HG02840 (cell line): ENCODE data around the gene SLC27A1.
"Not testable (repeated sequence)": the region's sequence is repeated elsewhere in the genome, so short reads cannot be mapped to it uniquely, and the experiment has no call there.

ENCODE experiments used
- ATAC-seq: cut with Tn5 transposase; IDR thresholded peaks from one replicate; pipeline ENCODE4 v1.9.1; 2021; ENCODE audit warnings: mild to moderate bottlenecking, moderate library complexity, moderate number of reproducible peaks; ENCODE audit not compliant: unreplicated experiment, low FRiP score

Gene SLC27A1

DNA sequence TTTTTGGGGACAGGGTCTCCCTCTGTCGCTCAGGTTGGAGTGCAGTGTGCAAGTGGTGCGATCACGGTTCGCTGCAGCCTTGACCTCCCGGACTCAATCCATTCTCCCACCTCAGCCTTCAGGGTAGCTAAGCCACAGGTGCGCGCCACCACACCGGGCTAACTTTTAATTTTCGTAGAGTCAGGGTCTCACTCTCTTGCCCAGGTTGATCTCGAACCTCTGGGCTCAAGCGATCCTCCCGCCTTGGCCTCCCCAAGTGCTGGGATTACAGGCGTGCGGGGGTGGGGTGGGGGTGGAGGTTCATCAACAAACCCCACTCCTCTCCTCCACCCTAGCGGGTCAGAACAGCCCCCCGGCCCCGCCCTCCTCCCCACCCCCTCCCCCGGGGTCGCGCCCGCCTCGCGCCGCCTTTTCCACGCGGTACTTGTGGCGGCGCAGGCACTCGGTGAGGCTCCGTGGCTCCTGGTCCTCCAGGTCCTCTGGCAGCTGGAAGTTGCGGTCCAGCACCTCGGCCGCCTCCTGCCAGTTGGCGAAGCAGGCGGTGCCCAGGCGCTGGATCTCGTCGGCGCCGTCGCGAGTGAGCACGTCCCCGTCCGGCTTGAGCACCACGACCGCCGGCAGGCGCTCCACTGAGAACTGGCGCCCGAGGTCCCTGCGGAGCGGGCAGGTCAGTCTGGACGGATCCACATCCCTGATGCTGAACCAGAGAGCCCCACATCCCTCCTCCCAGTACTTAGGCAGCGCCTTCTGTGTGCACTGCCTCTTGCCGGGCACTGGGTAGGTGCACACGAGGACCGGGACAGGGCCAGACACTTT is 14.8 kb upstream of the SLC27A1 start:
- ATAC-seq = no peak

DNA sequence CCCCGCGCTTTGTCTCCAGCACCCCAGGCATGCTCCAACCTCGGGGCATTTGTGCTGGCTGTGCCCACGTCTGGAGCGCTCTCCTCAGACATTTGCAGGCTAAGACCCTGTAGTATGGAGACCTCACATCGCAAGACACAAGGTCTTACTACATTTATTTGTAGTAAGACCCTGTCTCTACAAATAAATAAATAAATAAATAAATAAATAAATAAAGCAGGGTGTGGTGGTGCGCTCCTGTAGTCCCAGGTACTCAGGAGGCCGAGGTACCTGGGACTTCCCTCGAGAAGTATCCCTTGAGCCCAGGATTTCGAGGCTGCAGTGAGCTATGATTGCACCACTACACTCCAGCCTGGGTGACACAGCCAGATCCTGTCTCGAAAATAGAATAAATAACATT is 14.2 kb upstream of the SLC27A1 start:
- ATAC-seq = no peak

DNA sequence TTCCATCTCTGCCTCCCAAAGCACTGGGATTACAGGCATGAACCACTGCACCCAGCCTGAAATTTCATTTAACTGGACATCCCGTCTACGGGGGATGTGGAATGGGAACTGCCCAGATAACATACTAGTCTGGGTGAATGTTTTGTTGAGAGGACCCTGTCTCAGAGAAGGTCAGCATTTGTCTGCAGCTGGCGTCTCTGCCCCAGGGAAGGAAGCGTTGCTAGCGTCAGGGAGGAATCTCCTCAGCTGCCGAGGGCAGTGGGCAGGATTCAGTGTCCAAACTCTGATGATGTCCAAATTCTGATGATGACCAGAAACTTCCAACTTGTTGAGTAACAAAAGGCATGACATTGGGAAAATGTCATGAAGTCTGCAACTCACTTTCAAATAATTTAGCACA is 12.7 kb upstream of the SLC27A1 start:
- no peak for ATAC-seq

DNA sequence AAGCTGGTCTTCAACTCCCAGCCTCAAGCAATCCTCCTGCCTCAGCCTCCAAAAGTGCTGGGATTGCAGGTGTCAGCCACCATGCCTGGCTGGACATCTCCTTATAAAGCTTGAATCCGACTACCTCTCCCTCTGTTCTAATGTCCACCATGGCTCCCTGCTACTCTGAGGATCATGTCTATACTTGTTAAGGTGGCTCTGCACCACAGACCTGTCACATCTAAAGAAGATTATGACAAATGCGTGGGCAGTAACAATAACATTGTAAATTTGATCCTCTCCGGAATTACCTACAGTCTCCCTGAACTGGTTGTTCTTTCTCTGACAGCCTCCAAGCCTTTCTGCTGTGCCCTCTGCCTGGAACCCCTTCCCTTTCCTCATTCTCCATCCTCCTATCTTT is 11.4 kb upstream of the SLC27A1 start:
- ATAC-seq = no peak

DNA sequence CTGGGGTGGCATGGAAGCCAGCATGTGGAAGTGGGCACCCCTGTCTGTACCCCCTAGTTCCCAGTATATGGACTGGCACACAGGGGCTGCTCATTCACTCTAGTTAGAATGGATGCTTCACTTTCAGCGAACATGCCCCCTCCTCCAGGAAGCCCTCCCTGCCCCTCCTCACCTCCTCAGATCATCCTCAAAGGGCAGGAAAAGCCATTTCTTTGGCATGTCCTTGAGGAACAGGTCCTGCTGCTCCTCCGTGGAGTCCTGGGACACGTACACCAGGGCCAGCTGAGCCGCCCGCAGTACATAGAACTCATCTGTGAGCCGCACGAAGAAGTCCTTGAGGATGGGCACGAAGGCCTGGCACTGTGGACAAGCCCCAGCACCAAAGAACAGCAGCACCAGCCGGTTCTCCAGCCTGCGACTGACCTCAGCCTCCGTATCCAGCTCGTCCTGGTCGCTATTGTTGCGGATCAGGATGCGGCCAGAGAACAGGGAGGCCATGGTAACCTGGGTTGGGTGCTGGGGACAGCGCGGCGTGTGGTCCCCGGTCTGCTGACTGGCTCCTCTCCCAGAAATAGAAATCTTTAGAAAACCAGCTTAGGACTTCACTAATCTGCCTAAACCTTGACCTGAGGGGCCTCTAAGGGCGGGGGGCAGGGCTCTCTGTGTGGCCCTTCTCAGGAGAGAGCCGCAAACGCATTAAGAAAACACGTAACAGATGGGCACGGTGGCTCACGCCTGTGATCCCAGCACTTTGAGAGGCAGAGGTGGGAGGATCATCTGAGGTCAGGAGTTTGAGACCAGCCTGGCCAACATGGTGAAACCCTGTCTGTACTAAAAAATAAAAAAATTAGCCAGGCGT is 9.7 kb upstream of the SLC27A1 start, which contains the start of gene NXNL1:
TSS of gene NXNL1 (minus strand) at position 555 of the 859 bp plus-strand sequence. CDS start at position 498, 57 bp downstream.
- no peak for ATAC-seq

DNA sequence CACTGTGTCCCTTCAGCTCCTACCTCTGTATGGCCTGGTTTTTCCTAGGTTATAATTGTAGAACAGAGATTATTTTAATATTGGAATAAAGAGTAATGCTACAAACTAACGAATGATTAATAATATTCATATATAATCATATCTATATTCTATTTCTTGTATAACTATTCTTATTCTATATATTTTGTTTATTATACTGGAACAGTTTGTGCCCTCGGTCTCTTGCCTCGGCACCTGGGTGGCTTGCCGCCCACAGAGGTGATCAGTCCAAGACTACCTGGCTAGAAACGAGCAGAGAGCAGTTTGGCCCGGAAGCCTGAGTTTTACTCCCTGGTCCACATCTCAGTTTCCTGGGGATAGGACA is 3.9 kb upstream of the SLC27A1 start:
- ATAC-seq = no peak

DNA sequence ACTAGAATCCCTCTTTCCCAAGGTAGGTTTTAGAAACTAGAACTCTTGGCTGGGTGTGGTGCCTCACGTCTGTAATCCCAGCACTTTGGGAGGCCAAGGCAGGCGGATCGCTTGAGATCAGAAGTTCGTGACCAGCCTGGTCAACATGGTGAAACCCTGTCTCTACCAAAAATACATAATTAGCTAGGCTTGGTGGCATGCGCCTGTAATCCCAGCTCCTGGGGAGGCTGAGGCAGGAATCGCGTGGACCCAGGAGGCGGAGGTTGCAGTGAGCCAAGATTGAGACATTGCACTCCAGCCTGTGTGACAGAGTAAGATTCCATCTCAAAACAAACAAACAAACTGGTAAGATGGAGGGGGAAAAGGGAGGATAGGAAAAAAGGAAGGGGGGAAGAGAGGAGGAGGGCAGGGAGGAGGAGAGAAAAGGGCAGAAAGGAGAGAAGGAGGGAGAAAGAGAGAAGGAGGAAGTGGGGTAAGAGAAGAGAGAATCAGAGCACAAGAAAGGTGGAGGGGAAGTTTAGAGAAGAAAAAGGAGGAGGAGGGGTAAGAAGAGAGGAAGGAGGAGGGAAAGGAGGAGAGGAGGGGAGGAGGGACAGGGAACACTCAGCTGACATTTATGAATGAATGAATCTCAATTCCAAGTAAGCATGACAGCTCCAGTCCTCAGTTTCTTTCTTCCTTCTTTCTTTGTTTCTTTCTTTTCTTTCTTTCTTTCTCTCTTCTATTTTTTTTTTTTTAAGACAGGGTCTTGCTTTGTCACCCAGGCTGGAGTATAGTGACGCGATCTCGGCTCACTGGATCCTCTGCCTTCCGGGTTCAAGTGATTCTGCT is 2.6 kb upstream of the SLC27A1 start:
- no peak for ATAC-seq

DNA sequence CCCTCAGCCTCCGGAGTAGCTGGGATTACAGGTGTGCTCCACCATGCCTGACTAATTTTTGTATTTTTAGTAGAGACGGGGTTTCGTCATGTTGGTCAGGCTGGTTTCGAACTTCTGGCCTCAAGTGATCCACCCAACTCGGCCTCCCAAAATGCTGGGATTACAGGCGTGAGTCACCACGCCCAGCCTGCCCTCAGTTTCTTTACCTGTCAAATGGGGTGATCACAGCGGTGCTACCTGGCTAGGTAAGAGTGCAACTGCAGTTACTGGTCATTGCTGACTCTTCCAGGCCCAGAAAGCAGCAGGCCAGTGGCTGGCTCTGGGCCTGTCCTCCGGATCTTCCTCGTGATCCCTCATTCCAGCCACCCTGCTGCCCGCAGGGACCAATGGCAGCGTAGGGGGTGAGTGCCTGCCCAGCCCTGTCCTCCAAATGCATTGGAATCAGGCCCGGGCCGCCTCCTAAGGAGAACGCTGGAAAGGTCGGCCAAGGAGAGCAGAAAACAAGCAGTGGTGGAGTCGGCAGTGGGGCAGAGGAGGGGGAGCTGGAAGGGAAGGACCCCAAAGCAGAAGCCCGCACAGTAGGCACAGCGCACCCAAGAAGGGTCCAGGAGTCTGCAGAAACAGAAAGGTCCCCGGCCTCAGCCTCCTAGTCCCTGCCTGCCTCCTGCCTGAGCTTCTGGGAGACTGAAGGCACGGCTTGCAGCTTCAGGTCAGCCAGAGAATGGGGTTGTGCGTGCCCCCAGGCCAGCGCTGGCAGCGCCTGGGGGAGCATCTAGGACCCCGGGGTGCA is 1.8 kb upstream of the SLC27A1 start:
- no peak for ATAC-seq

DNA sequence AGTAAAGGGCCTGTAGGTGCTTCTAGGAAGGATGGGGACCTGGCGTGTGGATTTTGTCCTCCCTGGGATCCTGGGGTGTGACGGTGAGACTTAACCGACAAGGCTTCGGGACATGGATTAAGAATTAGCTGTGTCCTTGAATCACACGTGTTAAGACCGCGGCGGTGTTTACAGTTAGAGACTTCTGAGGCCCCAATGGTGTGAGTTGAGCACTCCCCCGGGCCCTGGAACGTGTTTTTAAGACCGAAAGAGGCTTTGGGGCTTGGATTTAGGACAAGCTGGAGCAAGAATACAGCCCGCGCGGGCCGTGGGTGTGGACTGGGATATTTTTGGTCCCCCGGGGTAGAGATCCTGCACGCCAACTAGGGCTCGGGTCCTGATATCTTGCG is 1.2 kb upstream of the SLC27A1 start:
- ATAC-seq = no peak

DNA sequence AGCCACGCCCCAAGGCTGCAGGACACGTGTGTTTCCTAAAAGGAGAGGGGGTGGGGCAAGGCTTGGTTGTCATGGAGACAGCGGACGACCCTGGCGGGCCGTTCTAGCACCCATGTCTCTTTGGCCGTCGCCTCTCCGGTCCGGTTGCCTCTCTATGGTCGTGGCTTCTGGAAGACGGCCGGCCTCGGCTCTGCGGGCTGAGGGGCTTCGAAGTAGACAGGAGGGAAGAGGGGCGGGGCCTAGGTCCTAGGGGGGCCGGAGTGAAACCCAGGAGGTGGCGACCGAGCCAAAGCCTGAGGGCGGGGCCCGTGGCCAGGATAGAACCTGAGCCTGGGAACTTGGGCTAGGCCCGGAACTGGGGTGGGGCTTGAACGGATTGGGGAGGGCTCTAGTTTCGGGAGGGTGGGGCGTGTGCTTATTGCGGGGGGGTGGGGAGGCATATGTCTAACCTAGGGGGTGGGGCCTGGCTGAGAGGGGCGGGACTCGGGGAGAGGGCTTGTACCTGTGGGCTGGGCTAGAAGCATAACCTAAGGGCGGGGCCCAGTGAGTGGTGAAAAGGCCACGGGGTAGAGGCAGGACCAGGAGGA is 750 bp upstream of the SLC27A1 start:
- peak; percentile 47 for ATAC-seq

DNA sequence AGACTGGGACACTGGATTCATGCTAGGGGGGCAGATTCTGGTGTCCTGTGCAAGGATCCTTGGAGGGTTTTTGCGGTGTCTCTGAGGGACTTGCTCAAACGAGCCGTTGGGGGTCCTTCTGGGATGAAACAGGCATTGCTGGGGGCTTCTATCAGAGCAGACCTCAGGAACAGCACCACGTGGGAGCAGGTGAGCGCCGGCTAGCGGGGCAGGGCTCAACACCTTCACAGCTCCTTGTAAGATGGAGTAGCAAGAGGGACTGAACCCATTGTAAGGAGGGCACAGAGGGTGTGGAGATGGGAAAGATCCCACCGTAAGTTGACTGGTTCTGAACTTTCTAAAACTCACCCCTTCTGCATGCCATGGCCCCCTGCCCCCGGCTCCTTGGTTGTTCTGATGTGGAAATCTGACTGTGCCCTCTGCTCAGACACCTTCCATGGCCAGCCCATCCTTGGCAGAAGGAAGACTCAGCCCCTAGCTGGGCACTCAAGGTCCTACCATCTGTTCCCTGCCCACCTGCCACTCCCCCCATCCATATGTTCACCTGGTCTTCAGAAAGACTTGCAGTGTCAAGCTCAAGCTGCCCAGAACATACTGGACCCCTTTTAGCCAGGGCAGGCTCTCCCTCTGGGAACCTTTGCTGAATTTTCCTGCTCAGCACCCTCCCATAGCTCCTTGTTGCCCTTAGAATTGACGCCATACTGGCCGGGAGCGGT is 1.2 kb downstream of the SLC27A1 start:
- ATAC-seq = no peak

DNA sequence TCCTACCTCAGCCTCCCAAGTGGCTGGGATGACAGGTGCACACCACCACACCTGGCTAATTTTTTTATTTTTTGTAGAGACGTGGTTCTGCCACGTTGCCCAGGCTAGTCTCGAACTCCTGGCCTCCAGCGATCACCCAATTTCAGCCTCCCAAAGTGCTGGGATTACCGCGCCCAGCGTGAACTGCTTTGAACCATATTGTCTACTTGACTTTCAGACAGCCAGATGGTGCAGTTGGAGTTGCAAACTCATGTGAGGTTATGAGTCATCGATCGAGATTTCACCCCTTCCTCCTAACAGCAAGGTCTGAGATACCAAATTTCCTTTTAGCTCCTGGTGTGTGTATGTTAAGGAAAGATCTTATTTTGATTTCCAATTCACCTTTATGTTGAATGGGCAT is 2.7 kb downstream of the SLC27A1 start:
- ATAC-seq = no peak

DNA sequence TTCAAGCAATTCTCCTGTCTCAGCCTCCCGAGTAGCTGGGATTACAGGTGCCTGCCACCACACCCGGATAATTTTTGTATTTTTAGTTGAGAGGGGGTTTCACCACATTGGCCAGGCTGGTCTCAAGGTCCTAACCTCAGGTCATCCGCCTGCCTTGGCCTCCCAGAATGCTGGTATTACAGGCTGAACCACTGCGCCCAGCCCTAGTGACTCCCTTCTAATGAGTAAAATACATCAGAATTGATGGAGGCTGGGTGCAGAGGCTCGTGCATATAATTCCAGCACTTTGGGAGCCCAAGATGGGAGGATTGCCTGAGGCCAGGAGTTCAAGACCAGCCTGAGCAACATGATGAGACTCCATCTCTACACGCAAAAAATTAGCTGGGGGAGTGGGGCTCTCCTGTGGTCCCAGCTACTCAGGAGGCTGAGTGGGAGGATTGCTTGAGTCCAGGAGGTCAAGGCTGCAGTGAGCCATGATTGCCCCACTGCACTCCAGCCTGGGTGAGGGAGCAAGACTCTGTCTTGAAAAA is 4.8 kb downstream of the SLC27A1 start:
- not testable (repeated sequence) for ATAC-seq

DNA sequence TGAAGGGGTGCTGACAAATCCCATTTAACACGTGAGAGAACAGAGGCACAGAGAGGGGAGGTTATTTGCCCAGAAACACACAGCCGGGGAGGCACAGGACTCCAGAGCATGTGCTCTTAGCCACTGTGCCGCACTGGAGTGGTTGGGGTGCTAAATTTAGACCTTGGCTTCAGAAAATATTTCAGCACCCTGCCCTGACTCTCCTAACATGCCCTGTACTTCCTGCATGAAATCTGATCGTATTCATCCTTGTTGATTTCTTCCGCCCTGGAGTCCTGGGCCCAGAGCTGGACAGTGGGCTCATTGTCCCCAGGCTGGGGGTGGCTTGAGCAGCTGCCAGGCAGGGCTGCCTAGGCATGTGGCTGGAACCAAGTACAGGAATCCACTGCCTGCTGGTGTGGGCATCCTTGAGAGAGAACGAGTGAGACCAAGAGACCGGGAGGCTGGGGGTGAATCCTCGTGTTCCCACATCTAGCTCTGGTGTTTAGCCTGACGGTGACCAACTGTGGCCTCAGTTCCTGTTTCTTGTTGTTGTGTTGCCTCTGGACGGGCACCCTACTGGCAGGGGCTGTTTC is 5.3 kb downstream of the SLC27A1 start:
- ATAC-seq = no peak

DNA sequence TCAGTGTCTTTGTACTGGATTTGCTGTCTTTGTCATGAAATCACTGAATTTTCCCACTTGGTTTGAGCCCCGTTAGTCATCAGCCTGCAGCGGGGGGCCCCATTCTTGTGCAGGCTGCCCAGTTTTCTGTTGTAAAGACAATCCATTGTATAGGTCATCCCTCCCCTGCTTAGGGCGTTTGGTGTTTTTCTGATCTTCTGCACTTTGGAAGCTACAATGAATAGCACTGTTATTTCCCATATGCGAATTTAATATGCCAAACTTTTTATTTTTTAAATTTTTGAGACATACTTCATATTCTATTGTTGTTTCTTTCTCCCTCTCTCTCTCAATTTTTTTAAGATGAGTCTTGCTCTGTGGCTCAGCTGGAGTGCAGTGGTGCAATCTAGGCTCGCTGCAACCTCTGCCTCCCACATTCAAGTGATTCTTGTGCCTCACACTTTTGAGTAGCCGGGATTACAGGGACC is 9.0 kb downstream of the SLC27A1 start:
- no peak for ATAC-seq

DNA sequence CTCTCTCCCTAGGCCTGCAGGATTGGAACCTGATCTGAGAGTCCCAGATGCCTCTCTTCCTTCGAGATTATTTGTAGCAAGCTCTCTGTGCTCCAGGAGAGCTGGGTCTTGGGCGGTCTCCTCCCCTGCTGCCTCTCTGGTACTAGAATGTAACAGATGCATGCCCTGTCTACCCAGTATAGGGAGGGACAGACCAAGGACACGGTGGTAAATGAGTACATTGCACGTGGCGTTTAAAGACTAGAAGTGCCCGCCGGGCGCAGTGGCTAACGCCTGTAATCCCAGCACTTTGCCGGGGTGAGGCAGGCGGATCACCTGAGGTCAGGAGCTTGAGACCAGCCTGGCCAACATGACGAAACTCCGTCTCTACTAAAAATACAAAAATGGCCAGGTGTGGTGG is 11.7 kb downstream of the SLC27A1 start:
- no peak for ATAC-seq

DNA sequence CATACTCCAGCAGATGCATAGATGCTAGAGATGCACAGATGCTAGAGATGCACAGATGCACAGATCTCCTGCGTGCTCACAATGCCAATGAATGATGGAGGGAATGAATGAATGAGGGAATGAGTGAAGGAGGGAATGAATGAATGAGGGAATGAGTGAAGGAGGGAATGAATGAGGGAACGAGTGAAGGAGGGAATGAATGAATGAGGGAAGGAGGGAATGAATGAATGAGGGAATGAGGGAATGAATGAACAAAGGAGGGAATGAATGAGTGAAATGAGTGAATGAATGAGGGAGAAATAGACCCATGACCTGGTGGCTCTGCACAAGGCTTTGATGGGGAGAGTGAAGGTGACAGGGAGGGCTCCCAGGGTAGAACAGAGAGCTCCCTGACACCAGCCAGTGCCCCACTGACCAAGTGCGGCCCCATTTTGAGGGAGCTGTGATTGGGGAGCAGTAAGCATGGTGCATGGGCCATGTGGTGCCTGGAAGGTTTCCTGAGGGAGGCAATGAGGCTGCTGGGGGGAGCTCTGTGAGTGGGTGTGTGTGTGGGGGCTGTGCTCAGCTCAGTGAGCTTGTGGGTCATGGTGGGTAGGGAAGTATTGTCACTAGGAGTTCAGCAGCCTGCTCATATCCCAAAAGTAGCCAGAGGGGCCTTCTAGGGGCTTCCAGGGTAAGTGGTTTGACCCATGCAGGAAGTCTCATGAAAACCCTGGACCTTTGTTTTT is 12.7 kb downstream of the SLC27A1 start:
- no peak for ATAC-seq

DNA sequence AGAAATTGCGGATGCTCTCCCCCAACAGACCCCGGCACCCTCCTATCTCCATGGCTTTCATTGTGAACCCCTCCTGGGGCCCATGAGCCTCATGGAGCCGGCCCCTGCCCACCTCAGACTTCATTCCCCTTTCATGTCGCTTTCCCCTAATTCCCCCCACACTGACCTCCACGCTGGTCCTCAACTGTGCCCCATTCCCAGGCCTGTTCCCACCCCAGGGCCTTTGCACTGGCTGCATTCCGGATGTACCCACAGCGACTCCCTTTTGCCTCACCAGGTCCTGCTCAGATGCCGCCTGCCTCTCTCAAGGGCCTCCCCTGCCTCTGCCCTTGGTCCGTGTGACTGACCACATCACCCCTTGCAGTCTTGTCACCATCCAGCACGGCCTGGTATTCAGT is 13.3 kb downstream of the SLC27A1 start:
- ATAC-seq = no peak
